H1 (cell line): ENCODE results near the gene UBASH3B. TPM values are rescaled to one million over a fixed set of nuclear protein-coding genes. Genes with fewer than 3 reads are reported as not detected.

ENCODE experiments used
- CTCF ChIA-PET: fragments of 300-600 bp; sonication (Branson Sonifier 250); formaldehyde crosslinking; loops from one replicate; lab custom pipeline; 2021; ENCODE audit not compliant: partially characterized antibody; lab: Charles Lee
- POLR2A ChIA-PET: fragments of 300-600 bp; sonication (Branson Sonifier 250); formaldehyde crosslinking; loops from one replicate; lab custom pipeline; 2021; ENCODE audit warnings: inconsistent platforms; ENCODE audit not compliant: partially characterized antibody; lab: Charles Lee
- DNase-seq, 2 experiments: peaks; one replicate each; pipeline versions ENCODE4 v3.0.0 to v3.0.0-alpha.2; 2010 to 2022; ENCODE audit warnings: low spot score in 2 of 2, low read depth in 1 of 2, mixed read lengths in 1 of 2
- FAIRE-seq: peaks from 2 replicates; lab custom pipeline; 2011; peaks lifted over from hg19 to GRCh38; lab: Jason Lieb, UNC
- H2AFZ ChIP-seq: 2 replicates; pipeline ENCODE4 v1.8.1; 2012; ENCODE audit warnings: low read length, inconsistent platforms
- H2AK5ac ChIP-seq: 2 replicates; pipeline ENCODE4 v1.6.1; 2013; ENCODE audit warnings: low read depth, low read length
- H2BK120ac ChIP-seq: replicated peaks from 2 replicates; pipeline ENCODE3; 2013; ENCODE audit warnings: low read depth, low read length, inconsistent platforms
- H2BK12ac ChIP-seq: 2 replicates; pipeline ENCODE4 v1.6.1; 2013; ENCODE audit warnings: low read depth, low read length
- H2BK15ac ChIP-seq: 2 replicates; pipeline ENCODE4 v1.6.1; 2013; ENCODE audit warnings: low read length
- H2BK20ac ChIP-seq: 2 replicates; pipeline ENCODE4 v1.6.1; 2013; ENCODE audit warnings: low read length
- H2BK5ac ChIP-seq: 2 replicates; pipeline ENCODE4 v1.6.1; 2013; ENCODE audit warnings: low read depth, low read length
- H3K14ac ChIP-seq: 2 replicates; pipeline ENCODE4 v1.6.1; 2013; ENCODE audit warnings: inconsistent platforms; ENCODE audit not compliant: insufficient read length
- H3K18ac ChIP-seq: 2 replicates; pipeline ENCODE4 v1.6.1; 2013; ENCODE audit warnings: low read length; ENCODE audit errors: extremely low read depth
- H3K23ac ChIP-seq: 2 replicates; pipeline ENCODE4 v1.6.1; 2013; ENCODE audit warnings: inconsistent platforms; ENCODE audit not compliant: insufficient read length
- H3K23me2 ChIP-seq: 2 replicates; pipeline ENCODE4 v1.6.1; 2013; ENCODE audit warnings: low read depth, low read length
- H3K27ac ChIP-seq: 2 replicates; pipeline ENCODE4 v1.6.1; 2011; ENCODE audit warnings: low read depth, low read length, inconsistent platforms
- H3K27me3 ChIP-seq, 4 experiments: replicated peaks in 1 of 4; 1 replicate in 1 of 4; 2 replicates in 3 of 4; pipeline versions ENCODE4 v1.6.1 to v1.8.1; 2011 to 2013; ENCODE audit warnings: low read length in 3 of 4, mild to moderate bottlenecking in 3 of 4, inconsistent platforms in 2 of 4, mixed read lengths in 2 of 4, moderate library complexity in 1 of 4; ENCODE audit not compliant: control insufficient read depth in 3 of 4, insufficient read depth in 3 of 4; ENCODE audit errors: extremely low read depth in 1 of 4
- H3K36me3 ChIP-seq, 4 experiments: 2 replicates each; pipeline versions ENCODE4 v1.6.1 to v1.8.1; 2011 to 2013; ENCODE audit warnings: mild to moderate bottlenecking in 4 of 4, low read length in 3 of 4, moderate library complexity in 2 of 4, control low read depth in 1 of 4, inconsistent platforms in 1 of 4; ENCODE audit not compliant: insufficient read depth in 4 of 4, control insufficient read depth in 2 of 4
- H3K4ac ChIP-seq: replicated peaks from 2 replicates; pipeline ENCODE3; 2013; ENCODE audit warnings: low read length, low read depth, mixed read lengths, inconsistent platforms; ENCODE audit not compliant: insufficient read length
- H3K4me1 ChIP-seq, 4 experiments: replicated peaks in 1 of 4; 1 replicate in 1 of 4; 2 replicates in 3 of 4; pipeline versions ENCODE4 v1.6.1 to v1.8.1; 2011 to 2013; ENCODE audit warnings: low read length in 3 of 4, inconsistent platforms in 2 of 4, mixed read lengths in 1 of 4; ENCODE audit not compliant: insufficient read depth in 4 of 4, control insufficient read depth in 3 of 4
- H3K4me2 ChIP-seq, 2 experiments: 2 replicates each; pipeline versions ENCODE4 v1.6.1 to v1.8.1; 2011 to 2013; ENCODE audit warnings: low read depth in 2 of 2, low read length in 2 of 2, control low read depth in 1 of 2, inconsistent platforms in 1 of 2, mild to moderate bottlenecking in 1 of 2; ENCODE audit not compliant: insufficient read depth in 1 of 2
- H3K4me3 ChIP-seq, 4 experiments: fragments of 200-600, 300-600 bp in 1 of 4; sonication (generic), shearing (Covaris generic), sonication (Bioruptor Twin) in 1 of 4; 2 replicates each; pipeline versions ENCODE4 v1.5.1 to v1.8.1; 2011 to 2016; ENCODE audit warnings: low read length in 4 of 4, low read depth in 3 of 4, control low read depth in 2 of 4, inconsistent platforms in 2 of 4, mild to moderate bottlenecking in 2 of 4, mixed read lengths in 1 of 4, moderate library complexity in 1 of 4; ENCODE audit not compliant: insufficient read depth in 2 of 4; ENCODE audit errors: extremely low read depth in 1 of 4
- H3K56ac ChIP-seq: replicated peaks from 2 replicates; pipeline ENCODE3; 2013; ENCODE audit warnings: low read depth, mild to moderate bottlenecking, mixed read lengths, low read length, inconsistent platforms; ENCODE audit not compliant: insufficient read length
- H3K79me1 ChIP-seq: 2 replicates; pipeline ENCODE4 v1.6.1; 2013; ENCODE audit warnings: low read depth, low read length, control low read depth
- H3K79me2 ChIP-seq, 2 experiments: 2 replicates each; pipeline versions ENCODE4 v1.6.1 to v1.8.1; 2012 to 2013; ENCODE audit warnings: low read length in 2 of 2, mild to moderate bottlenecking in 2 of 2, inconsistent platforms in 1 of 2; ENCODE audit not compliant: insufficient read depth in 2 of 2, control insufficient read depth in 1 of 2
- H3K9ac ChIP-seq, 4 experiments: replicated peaks in 1 of 4; 1 replicate in 1 of 4; 2 replicates in 3 of 4; pipeline versions ENCODE4 v1.6.1 to v1.8.1; 2011 to 2013; ENCODE audit warnings: low read depth in 3 of 4, low read length in 3 of 4, control low read depth in 2 of 4, mild to moderate bottlenecking in 2 of 4, moderate library complexity in 2 of 4, inconsistent platforms in 1 of 4; ENCODE audit errors: extremely low read depth in 1 of 4
- H3K9me3 ChIP-seq, 2 experiments: 2 replicates each; pipeline versions ENCODE4 v1.6.1 to v1.8.1; 2012 to 2013; ENCODE audit warnings: mild to moderate bottlenecking in 2 of 2, moderate library complexity in 2 of 2, control low read depth in 1 of 2, inconsistent platforms in 1 of 2, low read depth in 1 of 2, low read length in 1 of 2, mixed read lengths in 1 of 2; ENCODE audit not compliant: insufficient read depth in 2 of 2
- H4K20me1 ChIP-seq, 2 experiments: replicated peaks in 1 of 2; 2 replicates each; pipeline versions ENCODE3 to v1.8.1; 2011 to 2013; ENCODE audit warnings: inconsistent platforms in 2 of 2, low read length in 2 of 2, mild to moderate bottlenecking in 1 of 2; ENCODE audit not compliant: insufficient read depth in 2 of 2, control insufficient read depth in 1 of 2
- H4K5ac ChIP-seq: 2 replicates; pipeline ENCODE4 v1.6.1; 2013; ENCODE audit warnings: low read length, low read depth, mixed read lengths, inconsistent platforms; ENCODE audit not compliant: insufficient read length
- H4K8ac ChIP-seq: 2 replicates; pipeline ENCODE4 v1.8.0; 2013; ENCODE audit warnings: mild to moderate bottlenecking, moderate library complexity, low read length, inconsistent platforms; ENCODE audit not compliant: insufficient read depth; ENCODE audit errors: extremely low read depth
- H4K91ac ChIP-seq: replicated peaks from 2 replicates; pipeline ENCODE3; 2013; ENCODE audit warnings: low read length, mixed read lengths, inconsistent platforms; ENCODE audit not compliant: insufficient read length
- ASH2L ChIP-seq: fragments of 200-600, 300-600 bp; sonication (generic); IDR thresholded peaks from one replicate; pipeline ENCODE4 v1.7.1; 2017; ENCODE audit warnings: low read length
- RAD21 ChIP-seq, 2 experiments: IDR thresholded peaks in 1 of 2; conservative IDR thresholded peaks in 1 of 2; 2 replicates each; pipeline ENCODE4 v1.6.1; 2011; ENCODE audit warnings: low read depth in 2 of 2, low read length in 2 of 2, improper control_type of control experiment in 1 of 2, inconsistent platforms in 1 of 2, mild to moderate bottlenecking in 1 of 2, moderate library complexity in 1 of 2
- polyA plus RNA-seq, 7 experiments: library from polyadenylated mRNA; depleted of rRNA in 3 of 7; stranded (reverse) in 5 of 7; unstranded in 2 of 7; fragments of >200 nt in 5 of 7; fragments of 200-250 nt in 2 of 7; gene quantifications; 1 replicate in 5 of 7; 2 replicates in 1 of 7; 4 replicates in 1 of 7; pipeline versions ENCODE4 v1.2.1 to v1.2.3, GENCODE V29; 2011 to 2013; ENCODE audit warnings: missing spikeins in 2 of 7, mixed read lengths in 2 of 7
- total RNA-seq: library from RNA; stranded (reverse); fragmentation: NEBNext Ultra II Directional; extraction: Animal tissue kit (Norgen Biotek cat#: 25700); gene quantifications from 2 replicates; pipeline ENCODE4 v1.2.1, GENCODE V29; 2021
- TF ChIP-seq, protein P1 (sequence below), 3 experiments: IDR thresholded peaks; 1 replicate in 2 of 3; 2 replicates in 1 of 3; pipeline versions ENCODE4 v1.5.1 to v1.6.1; 2011; ENCODE audit warnings: low read length in 3 of 3, mild to moderate bottlenecking in 3 of 3, inconsistent platforms in 2 of 3, low read depth in 1 of 3, moderate library complexity in 1 of 3; ENCODE audit not compliant: insufficient read depth in 1 of 3; ENCODE audit errors: control extremely low read depth in 1 of 3

The UBASH3B gene
- total and polyA plus RNA-seq, 2 of the 8 experiments (the other 6 are each of a cell fraction or from before 2014, with no cell fraction given) = 7.5 to 9.5 TPM

DNA sequence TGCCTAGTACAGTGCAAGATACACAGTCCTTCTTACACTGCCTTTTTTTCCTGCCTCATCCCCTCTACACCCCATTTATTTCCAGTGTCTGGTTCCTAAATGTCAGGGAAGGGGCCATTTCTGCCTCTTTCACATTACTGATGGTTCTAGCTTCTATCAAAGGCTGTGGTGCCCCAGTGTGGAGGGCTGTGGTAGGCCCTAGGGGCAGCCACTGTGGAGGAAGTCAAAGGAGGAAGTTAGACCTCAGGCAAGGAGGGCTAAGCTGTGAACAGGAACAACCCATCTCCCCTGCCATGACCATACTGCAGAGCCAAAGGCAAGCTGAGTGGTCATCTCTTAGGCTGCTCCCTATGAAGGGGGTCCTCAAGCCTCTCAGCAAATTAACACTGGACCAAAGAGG is 100.9 kb downstream of the UBASH3B start:
- no peak for DNase-seq
- no peak overlapping the region for H3K23ac ChIP-seq
- H4K8ac ChIP-seq = no peak overlapping the region
- CTCF ChIA-PET = interaction anchor here (0.6 to 20.7 kb wide), 17 partner anchors 9 to 372 kb away, joined by 3 to 356 read pairs (median 13); partner anchors contain the start of gene UBASH3B
- H3K14ac ChIP-seq = no peak overlapping the region
- H2AFZ ChIP-seq = no peak overlapping the region
- no peak overlapping the region for H2BK120ac ChIP-seq
- TF ChIP-seq RAD21 (IDR thresholded peaks at IDR 0.05 in 1 of 2, conservative IDR thresholded peaks at IDR 0.05 in 1 of 2; ENCODE audit: low read depth in 2 of 2, low read length in 2 of 2) (peak; percentile 20 to 45; a peak in 3 of 4 replicates), ASH2L (no peak)
- TF ChIP-seq, protein P1, sequence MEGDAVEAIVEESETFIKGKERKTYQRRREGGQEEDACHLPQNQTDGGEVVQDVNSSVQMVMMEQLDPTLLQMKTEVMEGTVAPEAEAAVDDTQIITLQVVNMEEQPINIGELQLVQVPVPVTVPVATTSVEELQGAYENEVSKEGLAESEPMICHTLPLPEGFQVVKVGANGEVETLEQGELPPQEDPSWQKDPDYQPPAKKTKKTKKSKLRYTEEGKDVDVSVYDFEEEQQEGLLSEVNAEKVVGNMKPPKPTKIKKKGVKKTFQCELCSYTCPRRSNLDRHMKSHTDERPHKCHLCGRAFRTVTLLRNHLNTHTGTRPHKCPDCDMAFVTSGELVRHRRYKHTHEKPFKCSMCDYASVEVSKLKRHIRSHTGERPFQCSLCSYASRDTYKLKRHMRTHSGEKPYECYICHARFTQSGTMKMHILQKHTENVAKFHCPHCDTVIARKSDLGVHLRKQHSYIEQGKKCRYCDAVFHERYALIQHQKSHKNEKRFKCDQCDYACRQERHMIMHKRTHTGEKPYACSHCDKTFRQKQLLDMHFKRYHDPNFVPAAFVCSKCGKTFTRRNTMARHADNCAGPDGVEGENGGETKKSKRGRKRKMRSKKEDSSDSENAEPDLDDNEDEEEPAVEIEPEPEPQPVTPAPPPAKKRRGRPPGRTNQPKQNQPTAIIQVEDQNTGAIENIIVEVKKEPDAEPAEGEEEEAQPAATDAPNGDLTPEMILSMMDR (IDR thresholded peaks at IDR 0.05; ENCODE audit: control extremely low read depth in 1 of 3, insufficient read depth in 1 of 3, low read depth in 1 of 3, low read length in 3 of 3) = peak in 1 of 3 experiments; percentile 12; a peak in 1 of 4 replicates
- TF ChIP-seq, all 59 proteins: peak for 2
- no peak overlapping the region for H3K18ac ChIP-seq
- no peak overlapping the region for H2BK12ac ChIP-seq
- H3K4me2 ChIP-seq = no peak overlapping the region
- H2BK5ac ChIP-seq = peak overlapping the region; percentile 12; the same call in 1 of the 2 replicates
- H3K4ac ChIP-seq = no peak overlapping the region
- no peak overlapping the region for H3K27ac ChIP-seq
- H2AK5ac ChIP-seq = no peak overlapping the region
- H3K56ac ChIP-seq = no peak overlapping the region
- no peak overlapping the region; a peak in 1 of 7 replicates for H3K9ac ChIP-seq
- no peaks in the 10 kb centered on the region for H4K20me1 ChIP-seq
- H3K27me3 ChIP-seq = no peaks in the 10 kb centered on the region
- H3K79me1 ChIP-seq = no peaks in the 10 kb centered on the region
- H3K4me3 ChIP-seq = no peak overlapping the region
- no peak for FAIRE-seq
- H3K23me2 ChIP-seq = no peaks in the 10 kb centered on the region
- H2BK15ac ChIP-seq = no peak overlapping the region
- H2BK20ac ChIP-seq = no peak overlapping the region
- H4K5ac ChIP-seq = no peak overlapping the region
- POLR2A ChIA-PET = no interaction called here
- H3K79me2 ChIP-seq = no peaks in the 10 kb centered on the region
- H3K9me3 ChIP-seq = no peaks in the 10 kb centered on the region
- peak overlapping the region; percentile 52 for H4K91ac ChIP-seq
- no peaks in the 10 kb centered on the region for H3K36me3 ChIP-seq
- H3K4me1 ChIP-seq = no peaks in the 10 kb centered on the region
